Epithelial cell of esophagus (primary cell): ENCODE results near the gene DNMT3B.
"Not testable (repeated sequence)": the region's sequence is repeated elsewhere in the genome, so short reads cannot be mapped to it uniquely, and the experiment has no call there.

Source experiments
- DNase-seq: peaks from one replicate; pipeline ENCODE4 v3.0.0; 2010; ENCODE audit warnings: low read depth
- H3K4me3 ChIP-seq: 2 replicates; pipeline ENCODE4 v1.5.1; 2011; ENCODE audit warnings: mild to moderate bottlenecking, low read length, control low read depth
- CTCF ChIP-seq: IDR thresholded peaks from 2 replicates; pipeline ENCODE4 v1.5.1; 2011; ENCODE audit warnings: low read depth, mild to moderate bottlenecking, low read length, control low read depth, inconsistent platforms; ENCODE audit not compliant: insufficient read depth; ENCODE audit errors: missing control alignments

The DNMT3B gene

DNA sequence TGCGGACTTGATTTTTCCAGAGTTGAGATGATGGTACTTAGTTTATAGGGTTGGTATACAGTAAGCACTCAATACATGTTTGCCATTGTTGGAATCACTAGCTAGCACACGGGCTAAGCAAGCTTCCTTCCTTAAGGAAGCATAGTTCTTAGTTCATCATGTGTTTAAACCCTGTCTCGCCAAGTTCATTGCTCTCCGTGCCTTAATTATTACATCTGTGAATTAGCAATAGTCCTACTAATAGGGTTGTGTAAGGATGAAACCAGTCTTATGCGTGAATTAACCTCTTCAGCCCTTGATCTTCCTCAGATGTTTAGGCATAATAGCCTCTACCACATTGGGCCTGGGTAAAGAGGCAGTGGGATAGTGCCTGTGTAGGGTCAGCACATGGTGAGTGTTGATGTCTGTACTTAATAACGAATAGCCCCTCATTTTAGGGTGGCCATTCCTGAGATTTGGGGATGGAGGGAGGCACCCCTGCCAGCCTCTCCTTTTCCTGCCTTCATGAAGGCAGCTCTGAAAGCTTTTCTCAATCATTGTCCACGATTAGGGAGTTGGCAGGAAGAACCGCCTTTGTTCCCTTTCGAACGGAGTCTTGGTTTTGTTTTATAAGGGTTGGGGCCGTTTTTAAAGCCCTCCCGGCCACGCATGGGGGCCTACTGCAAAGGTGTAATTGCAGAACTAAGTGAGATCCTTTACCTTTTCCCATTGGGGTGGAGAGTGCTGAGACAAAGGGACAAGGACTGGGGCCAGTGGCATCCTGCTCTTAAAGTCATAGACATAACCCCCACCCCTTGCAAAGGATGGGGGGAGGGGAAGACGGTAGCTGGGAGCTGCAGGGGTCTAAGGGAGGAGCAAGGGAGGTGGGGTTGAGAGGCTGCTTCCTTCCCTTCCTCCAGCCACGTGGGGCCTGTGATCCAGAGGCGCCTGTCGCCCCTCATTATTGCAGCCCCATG is 2.1 kb downstream of the DNMT3B start:
- no peak overlapping the region for H3K4me3 ChIP-seq

GRCh38 chr20:32765230-32765875 is 3.2 kb downstream of the DNMT3B start:
- not testable (repeated sequence) for DNase-seq, H3K4me3 ChIP-seq

More for the DNA sequence above, 2.1 kb downstream of the DNMT3B start:
- no peak for TF ChIP-seq CTCF
- no peak for DNase-seq

DNA sequence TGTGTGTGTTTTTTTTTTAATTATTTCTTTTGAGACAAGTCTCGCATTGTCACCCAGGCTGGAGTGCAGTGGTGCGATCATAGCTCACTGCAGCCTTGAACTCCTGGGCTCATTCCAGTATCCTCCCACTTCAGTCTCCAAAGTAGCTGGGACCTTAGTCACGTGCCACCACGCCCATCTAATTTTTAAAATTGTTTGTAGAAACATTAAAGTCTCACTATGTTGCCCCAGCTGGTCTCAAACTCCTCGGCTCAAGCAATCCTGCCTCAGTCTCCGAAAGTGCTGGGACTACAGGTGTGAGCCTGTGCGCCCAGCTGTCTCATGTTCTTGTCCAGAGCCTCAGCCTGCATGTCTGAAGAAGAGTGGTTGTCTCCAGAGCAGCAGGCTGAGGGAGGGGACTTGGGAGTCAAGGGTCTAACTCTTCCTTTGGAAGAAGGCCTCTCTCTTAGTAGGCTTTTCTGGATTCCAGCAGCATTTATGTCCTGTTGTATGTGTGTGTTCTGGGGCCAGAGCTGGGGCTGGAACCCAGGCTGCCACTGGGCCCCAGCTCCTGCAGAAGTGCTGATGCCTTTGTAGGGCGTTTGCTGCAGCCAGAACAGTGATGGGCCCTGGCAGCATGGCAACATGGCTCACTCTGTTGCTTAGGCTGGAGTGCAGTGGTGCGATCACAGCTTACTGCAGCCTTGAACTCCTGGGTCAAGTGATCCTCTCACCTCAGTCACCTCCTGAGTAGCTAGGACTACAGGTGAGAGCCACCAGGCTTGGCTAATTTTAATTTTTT is 5.4 kb downstream of the DNMT3B start:
- no peak for TF ChIP-seq CTCF
- no peak for DNase-seq
- H3K4me3 ChIP-seq, result no peak overlapping the region

DNA sequence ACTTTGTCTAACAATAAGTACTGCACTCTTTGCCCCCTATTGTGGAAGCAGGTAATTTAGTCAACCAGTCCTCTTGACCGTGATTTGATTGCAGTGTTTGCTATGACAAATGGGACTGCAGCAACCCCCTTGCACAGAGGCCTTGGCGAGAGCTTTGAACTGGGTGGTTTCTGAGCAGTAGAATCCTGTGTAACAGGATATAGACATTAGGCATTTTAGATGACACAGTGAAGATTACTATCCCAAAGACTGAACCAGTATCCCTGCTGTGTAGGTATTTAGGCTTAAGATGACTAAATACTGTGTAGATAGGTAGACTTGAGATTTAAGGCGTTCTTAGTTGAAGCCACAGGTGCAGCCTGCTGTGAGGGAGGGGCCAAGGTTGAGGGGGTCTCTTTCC is 9.9 kb downstream of the DNMT3B start:
- DNase-seq, result peak; percentile 36
- no peak for TF ChIP-seq CTCF
- no peak overlapping the region for H3K4me3 ChIP-seq

GRCh38 chr20:32773223-32773622 is 11.0 kb downstream of the DNMT3B start:
- no peak overlapping the region for H3K4me3 ChIP-seq
- no peak for DNase-seq
- no peak for TF ChIP-seq CTCF

DNA sequence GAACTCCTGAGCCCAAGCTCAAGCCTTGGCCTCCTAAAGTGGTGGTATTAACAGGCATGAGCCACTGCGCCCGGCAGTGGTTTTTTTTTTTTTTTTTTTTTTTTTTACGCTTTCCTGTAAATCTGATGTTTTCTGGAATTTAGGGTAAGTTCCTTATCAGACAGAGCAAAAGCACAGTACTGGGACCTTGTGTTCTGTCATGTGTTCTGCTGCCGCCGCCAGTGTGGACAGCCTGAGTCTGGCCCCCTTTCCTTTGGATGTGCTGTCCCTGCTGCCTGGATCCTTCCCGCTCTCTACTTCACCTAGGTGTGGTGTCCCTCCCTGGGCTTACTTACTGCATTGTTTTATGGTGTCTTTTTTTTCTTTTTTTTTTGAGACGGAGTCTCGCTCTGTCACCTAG is 11.7 kb downstream of the DNMT3B start:
- no peak for TF ChIP-seq CTCF
- no peak for DNase-seq
- no peak overlapping the region for H3K4me3 ChIP-seq

- peak; percentile 90 for DNase-seq
- TF ChIP-seq CTCF, result no peak
- H3K4me3 ChIP-seq, result no peak overlapping the region
Measured at GRCh38 chr20:32775336-32775991, 13.3 kb downstream of the DNMT3B start.
